T-cell (primary cell): ENCODE measurements around the gene PADI3. TPM values are rescaled to one million over a fixed set of nuclear protein-coding genes. Genes with fewer than 3 reads are reported as not detected.
A peak's percentile ranks its signal among the peaks of the same experiment; 100 is the strongest.
"Not testable (repeated sequence)": the region's sequence is repeated elsewhere in the genome, so short reads cannot be mapped to it uniquely, and the experiment has no call there.

Experiments
- ATAC-seq, 4 experiments: fragments of 200-7000 bp in 3 of 4; fragments of 150-1000 bp in 1 of 4; cut with Tn5 transposase; replicated peaks in 1 of 4; 1 replicate in 3 of 4; 2 replicates in 1 of 4; pipeline ENCODE4 v1.10.0; 2021; ENCODE audit warnings: moderate library complexity in 3 of 4, mild to moderate bottlenecking in 2 of 4, moderate number of reproducible peaks in 1 of 4
- CTCF ChIA-PET, 2 donors: fragments of 300-600 bp; sonication (Branson Sonifier 250); formaldehyde crosslinking; loops; one replicate each; lab custom pipeline; 2022; ENCODE audit warnings: antibody characterized with exemption in 2 of 2; lab: Charles Lee
- POLR2A ChIA-PET, 2 donors: fragments of 300-600 bp; sonication (Branson Sonifier 250); formaldehyde crosslinking; loops; one replicate each; lab custom pipeline; 2022; ENCODE audit warnings: antibody characterized with exemption in 2 of 2; lab: Charles Lee
- DNase-seq, 35 experiments: peaks; one replicate each; pipeline versions ENCODE4 v3.0.0 to v3.0.0-alpha.2; 2013 to 2023
- H3K27ac ChIP-seq: one replicate; pipeline ENCODE4 v1.5.1; 2013; ENCODE audit warnings: low read length
- H3K27me3 ChIP-seq, 2 experiments: replicated peaks in 1 of 2; 1 replicate in 1 of 2; 2 replicates in 1 of 2; pipeline versions ENCODE4 v1.6.1 to v1.7.0; 2013; ENCODE audit warnings: low read length in 1 of 2, mixed read lengths in 1 of 2; ENCODE audit not compliant: control insufficient read depth in 2 of 2, insufficient read depth in 2 of 2; ENCODE audit errors: extremely low read depth in 1 of 2
- H3K36me3 ChIP-seq, 2 donors: 1 replicate in 1 of 2; 2 replicates in 1 of 2; pipeline versions ENCODE4 v1.6.1 to v1.7.0; 2013; ENCODE audit warnings: low read length in 1 of 2; ENCODE audit not compliant: control insufficient read depth in 2 of 2, insufficient read depth in 1 of 2; ENCODE audit errors: extremely low read depth in 1 of 2
- H3K4me1 ChIP-seq, 2 experiments: 1 replicate in 1 of 2; 2 replicates in 1 of 2; pipeline versions ENCODE4 v1.6.1 to v1.7.0; 2013; ENCODE audit warnings: low read length in 2 of 2, mixed read lengths in 1 of 2; ENCODE audit not compliant: insufficient read depth in 2 of 2, control insufficient read depth in 1 of 2; ENCODE audit errors: extremely low read depth in 1 of 2
- H3K4me3 ChIP-seq, 2 donors: 1 replicate in 1 of 2; 2 replicates in 1 of 2; pipeline versions ENCODE4 v1.5.1 to v1.7.0; 2013; ENCODE audit warnings: mild to moderate bottlenecking in 2 of 2, low read length in 1 of 2, moderate library complexity in 1 of 2; ENCODE audit not compliant: control insufficient read depth in 1 of 2; ENCODE audit errors: extremely low read depth in 1 of 2
- H3K9me3 ChIP-seq: 2 replicates; pipeline ENCODE4 v1.7.0; 2013
- H3K27ac Mint-ChIP-seq, 2 donors: one replicate each; pipeline ENCODE4 v1.8.0; 2020 to 2021; ENCODE audit warnings: mild to moderate bottlenecking in 2 of 2, mixed read lengths in 2 of 2
- H3K27me3 Mint-ChIP-seq, 2 donors: one replicate each; pipeline ENCODE4 v1.8.0; 2021 to 2022; ENCODE audit warnings: mixed read lengths in 2 of 2
- H3K36me3 Mint-ChIP-seq: one replicate; pipeline ENCODE4 v1.8.0; 2021; ENCODE audit warnings: mixed read lengths
- H3K4me1 Mint-ChIP-seq, 3 donors: one replicate each; pipeline ENCODE4 v1.8.0; 2020 to 2022; ENCODE audit warnings: mixed read lengths in 3 of 3, mild to moderate bottlenecking in 1 of 3
- H3K4me3 Mint-ChIP-seq, 3 donors: one replicate each; pipeline ENCODE4 v1.8.0; 2020 to 2022; ENCODE audit warnings: mild to moderate bottlenecking in 3 of 3, mixed read lengths in 3 of 3, moderate library complexity in 3 of 3
- H3K9me3 Mint-ChIP-seq, 3 donors: one replicate each; pipeline ENCODE4 v1.8.0; 2020 to 2022; ENCODE audit warnings: mixed read lengths in 3 of 3
- WGBS: methylation state at CpG from one replicate; pipeline ENCODE4 v1.1.5; 2013; ENCODE audit warnings: missing lambda C conversion rate; ENCODE audit not compliant: insufficient coverage; 5-methylcytosine and 5-hydroxymethylcytosine counted together
- total RNA-seq, 35 experiments: library from RNA in 6 of 35; stranded (reverse) in 6 of 35; fragments of 120-200 nt in 1 of 35; gene quantifications; one replicate each; pipeline versions ENCODE4 v1.2.1 to v1.2.4 and lab custom pipeline; 2013 to 2026

PADI3 gene
- total RNA-seq, 5 donors from 2014 or later (not counting 1 experiment from before 2014, with no cell fraction given) = not detected

GRCh38 chr1:17241780-17242074 is 7.2 kb upstream of the PADI3 start:
- H3K9me3 ChIP-seq, H3K4me3 ChIP-seq, H3K9me3 Mint-ChIP-seq, H3K4me1 Mint-ChIP-seq, H3K36me3 ChIP-seq, H3K4me3 Mint-ChIP-seq, DNase-seq, H3K27ac Mint-ChIP-seq, ATAC-seq, H3K4me1 ChIP-seq, H3K27ac ChIP-seq, H3K36me3 Mint-ChIP-seq, POLR2A ChIA-PET, H3K27me3 Mint-ChIP-seq, CTCF ChIA-PET: not testable (repeated sequence)
- peaks cover 0 to 27% of the 10 kb centered on the region in 2 experiments for H3K27me3 ChIP-seq
- 91% methylated on average over 7 of the region's 11 CpGs for WGBS

- Mint-ChIP-seq H3K27me3 (peaks cover 4 to 18% of the 10 kb centered on the region in 2 donors), H3K9me3 (no peaks in the 10 kb centered on the region), H3K27ac (no peak overlapping the region), H3K36me3 (no peaks in the 10 kb centered on the region), H3K4me1 (no peaks in the 10 kb centered on the region), H3K4me3 (no peak overlapping the region)
- no CpG with 5 or more reads among the region's 1 CpG for WGBS
- Histone ChIP-seq H3K27me3 (peaks cover 0 to 25% of the 10 kb centered on the region in 2 experiments), H3K9me3 (no peaks in the 10 kb centered on the region), H3K36me3 (no peaks in the 10 kb centered on the region), H3K27ac (no peak overlapping the region), H3K4me3 (no peak overlapping the region), H3K4me1 (no peaks in the 10 kb centered on the region)
- POLR2A ChIA-PET = no interaction called here
- DNase-seq = no peak
- CTCF ChIA-PET = no interaction called here
- ATAC-seq = no peak
Measured at GRCh38 chr1:17243274-17243673, 5.6 kb upstream of the PADI3 start.

- no peaks in the 10 kb centered on the region for H3K9me3 Mint-ChIP-seq
- POLR2A ChIA-PET = no interaction called here
- no peaks in the 10 kb centered on the region for H3K4me1 Mint-ChIP-seq
- CTCF ChIA-PET = no interaction called here
- Histone ChIP-seq H3K4me3 (no peak overlapping the region), H3K9me3 (no peaks in the 10 kb centered on the region), H3K27ac (no peak overlapping the region), H3K27me3 (peaks cover 0 to 35% of the 10 kb centered on the region in 2 experiments), H3K36me3 (no peaks in the 10 kb centered on the region), H3K4me1 (no peaks in the 10 kb centered on the region)
- no peak for ATAC-seq
- H3K27me3 Mint-ChIP-seq = peaks cover 4 to 21% of the 10 kb centered on the region in 2 donors
- H3K36me3 Mint-ChIP-seq = no peaks in the 10 kb centered on the region
- H3K4me3 Mint-ChIP-seq = no peak overlapping the region
- H3K27ac Mint-ChIP-seq = no peak overlapping the region
- no peak for DNase-seq
- WGBS = 64% methylated on average over 7 of the region's 14 CpGs
Measured at GRCh38 chr1:17244821-17245740, 3.8 kb upstream of the PADI3 start.

- no peaks in the 10 kb centered on the region for H3K4me1 ChIP-seq
- Mint-ChIP-seq H3K27me3 (peaks cover 8 to 28% of the 10 kb centered on the region in 2 donors), H3K36me3 (no peaks in the 10 kb centered on the region), H3K4me1 (no peaks in the 10 kb centered on the region), H3K9me3 (no peaks in the 10 kb centered on the region), H3K27ac (no peak overlapping the region), H3K4me3 (no peak overlapping the region)
- no peaks in the 10 kb centered on the region for H3K9me3 ChIP-seq
- H3K4me3 ChIP-seq = no peak overlapping the region
- ATAC-seq (no peak), DNase-seq (no peak)
- no peaks in the 10 kb centered on the region for H3K36me3 ChIP-seq
- POLR2A ChIA-PET = no interaction called here
- peaks cover 0 to 36% of the 10 kb centered on the region in 2 experiments for H3K27me3 ChIP-seq
- CTCF ChIA-PET = interaction anchor here in 1 of 2 donors (1.5 kb wide), 1 partner anchor 8 kb away, joined by 3 read pairs; no protein-coding TSS in a partner anchor
- no peak overlapping the region for H3K27ac ChIP-seq
- WGBS = 55% methylated on average over 4 of the region's 7 CpGs
Measured at GRCh38 chr1:17245816-17246325, 3.0 kb upstream of the PADI3 start.

- Histone ChIP-seq H3K9me3 (no peaks in the 10 kb centered on the region), H3K4me1 (no peaks in the 10 kb centered on the region), H3K36me3 (no peaks in the 10 kb centered on the region), H3K27ac (no peak overlapping the region), H3K4me3 (no peak overlapping the region), H3K27me3 (peaks cover 0 to 33% of the 10 kb centered on the region in 2 experiments)
- no peak for DNase-seq
- Mint-ChIP-seq H3K4me3 (no peak overlapping the region), H3K4me1 (no peaks in the 10 kb centered on the region), H3K9me3 (no peaks in the 10 kb centered on the region), H3K27me3 (peaks cover 13 to 29% of the 10 kb centered on the region in 2 donors), H3K36me3 (no peaks in the 10 kb centered on the region), H3K27ac (no peak overlapping the region)
- ChIA-PET POLR2A (interaction anchor here in 1 of 2 donors (0.5 kb wide), 1 partner anchor 15 kb away, joined by 3 read pairs; no protein-coding TSS in a partner anchor), CTCF (interaction anchor here in 1 of 2 donors (1.5 kb wide), 1 partner anchor 9 kb away, joined by 3 read pairs; no protein-coding TSS in a partner anchor)
- WGBS = 57% methylated on average over 1 of the region's 2 CpGs
- no peak for ATAC-seq
Measured at GRCh38 chr1:17246971-17247370, 1.9 kb upstream of the PADI3 start.

- Histone ChIP-seq H3K27me3 (peaks cover 0 to 34% of the 10 kb centered on the region in 2 experiments), H3K4me1 (no peaks in the 10 kb centered on the region), H3K9me3 (no peaks in the 10 kb centered on the region), H3K27ac (no peak overlapping the region), H3K4me3 (no peak overlapping the region), H3K36me3 (no peaks in the 10 kb centered on the region)
- WGBS = 18% methylated on average over 3 of the region's 7 CpGs
- peak in 1 of 35 experiments; percentile 4 for DNase-seq
- ATAC-seq = no peak
- ChIA-PET CTCF (no interaction called here), POLR2A (no interaction called here)
- no peak overlapping the region for H3K4me3 Mint-ChIP-seq
- H3K27me3 Mint-ChIP-seq = peaks cover 13 to 27% of the 10 kb centered on the region in 2 donors
- peak overlapping the region in 1 of 2 donors; percentile 49 for H3K27ac Mint-ChIP-seq
- no peaks in the 10 kb centered on the region for H3K9me3 Mint-ChIP-seq
- no peaks in the 10 kb centered on the region for H3K36me3 Mint-ChIP-seq
- H3K4me1 Mint-ChIP-seq = no peaks in the 10 kb centered on the region
Measured at GRCh38 chr1:17250601-17251000, 1.7 kb downstream of the PADI3 start.
